Panc1 (cell line): ENCODE data around the gene TAF4B. TPM values are rescaled to one million over a fixed set of nuclear protein-coding genes. Genes with fewer than 3 reads are reported as not detected.
A peak's percentile ranks its signal among the peaks of the same experiment; 100 is the strongest.

Source experiments
- ATAC-seq: fragments of 200-7000 bp; cut with Tn5 transposase; 2 replicates; pipeline ENCODE4 v1.9.1; 2020; ENCODE audit warnings: mild to moderate bottlenecking, moderate library complexity
- BruUV-seq: library from RNA; stranded (reverse); fragments of 400-500 nt; replicated peaks from 2 replicates; lab custom pipeline; 2021; lab: Mats Ljungman, UMichigan
- CTCF ChIA-PET: fragments of 300-600 bp; sonication (Branson Sonifier 250); formaldehyde crosslinking; loops from one replicate; lab custom pipeline; 2022; ENCODE audit warnings: antibody characterized with exemption; lab: Charles Lee
- POLR2A ChIA-PET: fragments of 300-600 bp; sonication (Branson Sonifier 250); formaldehyde crosslinking; loops from one replicate; lab custom pipeline; 2022; ENCODE audit warnings: antibody characterized with exemption; lab: Charles Lee
- DNase-seq: peaks from one replicate; pipeline ENCODE4 v3.0.0-alpha.2; 2010; ENCODE audit warnings: low read depth, low spot score
- H3K27ac ChIP-seq: 2 replicates; pipeline ENCODE4 v1.5.1; 2011; ENCODE audit warnings: mild to moderate bottlenecking, low read length, inconsistent platforms
- H3K27me3 ChIP-seq: fragments of 200-500 bp; sonication (Bioruptor generic); 2 replicates; pipeline ENCODE4 v1.6.0; 2014; ENCODE audit warnings: low read length, inconsistent platforms; ENCODE audit not compliant: control insufficient read depth, insufficient read depth
- H3K36me3 ChIP-seq: fragments of 200-500 bp; sonication (Bioruptor generic); 2 replicates; pipeline ENCODE4 v1.5.1; 2014; ENCODE audit warnings: inconsistent platforms, mild to moderate bottlenecking, low read length, moderate library complexity; ENCODE audit not compliant: control insufficient read depth, insufficient read depth
- H3K4me1 ChIP-seq: 2 replicates; pipeline ENCODE4 v1.5.1; 2011; ENCODE audit warnings: inconsistent platforms, mild to moderate bottlenecking, low read length, moderate library complexity; ENCODE audit not compliant: control insufficient read depth, insufficient read depth
- H3K4me3 ChIP-seq, 2 experiments: 2 replicates each; pipeline ENCODE4 v1.5.1; 2011 to 2012; ENCODE audit warnings: low read depth in 2 of 2, low read length in 2 of 2, mild to moderate bottlenecking in 2 of 2, inconsistent platforms in 1 of 2, moderate library complexity in 1 of 2
- H3K9me3 ChIP-seq: fragments of 200-500 bp; sonication (Bioruptor generic); 2 replicates; pipeline ENCODE4 v1.5.1; 2014; ENCODE audit warnings: low read depth, mild to moderate bottlenecking, inconsistent platforms, low read length, moderate library complexity; ENCODE audit not compliant: control insufficient read depth, insufficient read depth
- CTCF ChIP-seq: fragments of 450-650 bp; IDR thresholded peaks from 2 replicates; pipeline ENCODE4 v1.5.1; 2017; ENCODE audit warnings: mild to moderate bottlenecking
- POLR2AphosphoS5 ChIP-seq: IDR thresholded peaks from 2 replicates; pipeline ENCODE4 v1.6.1; 2012; ENCODE audit warnings: mild to moderate bottlenecking, low read depth, low read length, moderate library complexity
- REST ChIP-seq, 2 experiments: IDR thresholded peaks; 2 replicates each; pipeline ENCODE4 v1.6.1; 2011 to 2012; ENCODE audit warnings: low read depth in 2 of 2, control low read depth in 1 of 2, low read length in 1 of 2, mild to moderate bottlenecking in 1 of 2, moderate library complexity in 1 of 2; ENCODE audit not compliant: insufficient read depth in 1 of 2
- SIN3A ChIP-seq: IDR thresholded peaks from 2 replicates; pipeline ENCODE4 v1.6.1; 2012; ENCODE audit warnings: low read depth, mild to moderate bottlenecking, low read length, moderate library complexity, borderline replicate concordance; ENCODE audit not compliant: insufficient read depth
- in situ Hi-C: cut with HindIII; loops from 2 replicates; pipeline ENCODE4 v1.10.0; 2016; ENCODE audit warnings: low sequenced_read_pairs, low pct_unique_long_range_greater_than_20kb
- intact Hi-C: fragments of 100-400 bp; cut with micrococcal nuclease; formaldehyde crosslinking; loops from one replicate; pipeline ENCODE4 v1.10.0; 2022; ENCODE audit not compliant: unreplicated experiment
- total RNA-seq: library from RNA; stranded (reverse); gene quantifications from one replicate; pipeline ENCODE4 v1.2.1, GENCODE V29; 2021; ENCODE audit not compliant: unreplicated experiment

The TAF4B gene
- total RNA-seq, 1 experiment from 2014 or later, result 8.0 TPM

- H3K27me3 ChIP-seq, result no peaks in the 10 kb centered on the region
- no peak overlapping the region for H3K4me3 ChIP-seq
- no peaks in the 10 kb centered on the region for H3K36me3 ChIP-seq
- H3K9me3 ChIP-seq, result no peaks in the 10 kb centered on the region
- TF ChIP-seq CTCF (no peak), POLR2AphosphoS5 (no peak), REST (IDR thresholded peaks at IDR 0.05; ENCODE audit: insufficient read depth in 1 of 2, low read depth in 2 of 2, low read length in 1 of 2) (no peak)
- ATAC-seq (no peak), DNase-seq (no peak)
- intact Hi-C loops (no loop called here), in situ Hi-C loops (no loop called here)
- no peaks in the 10 kb centered on the region for H3K4me1 ChIP-seq
- CTCF ChIA-PET, result no interaction called here
- H3K27ac ChIP-seq, result no peak overlapping the region
- POLR2A ChIA-PET, result no interaction called here
- no TSS peak for BruUV-seq
Measured at GRCh38 chr18:26183395-26184112, 42.7 kb upstream of the TAF4B start.

GRCh38 chr18:26185267-26185666, 41.0 kb upstream of the TAF4B start:
- BruUV-seq, result no TSS peak
- ATAC-seq, result no peak

More at GRCh38 chr18:26185267-26185666, 41.0 kb upstream of the TAF4B start:
- POLR2A ChIA-PET, result no interaction called here
- intact Hi-C loops, result no loop called here
- no peak for TF ChIP-seq SIN3A
- peak; percentile 27; the same call in 1 of the 2 replicates for TF ChIP-seq CTCF
- no peak for TF ChIP-seq REST (IDR thresholded peaks at IDR 0.05; ENCODE audit: insufficient read depth in 1 of 2, low read depth in 2 of 2, low read length in 1 of 2)
- DNase-seq, result no peak
- Histone ChIP-seq H3K27ac (no peak overlapping the region), H3K9me3 (no peaks in the 10 kb centered on the region), H3K36me3 (no peaks in the 10 kb centered on the region), H3K4me3 (no peak overlapping the region), H3K27me3 (no peaks in the 10 kb centered on the region), H3K4me1 (no peaks in the 10 kb centered on the region)
- CTCF ChIA-PET, result no interaction called here
- in situ Hi-C loops, result no loop called here
